GM18870 (cell line): ENCODE measurements around the gene CLEC4M.
"Not testable (repeated sequence)": the region's sequence is repeated elsewhere in the genome, so short reads cannot be mapped to it uniquely, and the experiment has no call there.

Source experiments
- ATAC-seq: cut with Tn5 transposase; IDR thresholded peaks from one replicate; pipeline ENCODE4 v1.9.1; 2021; ENCODE audit warnings: moderate library complexity; ENCODE audit not compliant: unreplicated experiment

Gene CLEC4M

DNA sequence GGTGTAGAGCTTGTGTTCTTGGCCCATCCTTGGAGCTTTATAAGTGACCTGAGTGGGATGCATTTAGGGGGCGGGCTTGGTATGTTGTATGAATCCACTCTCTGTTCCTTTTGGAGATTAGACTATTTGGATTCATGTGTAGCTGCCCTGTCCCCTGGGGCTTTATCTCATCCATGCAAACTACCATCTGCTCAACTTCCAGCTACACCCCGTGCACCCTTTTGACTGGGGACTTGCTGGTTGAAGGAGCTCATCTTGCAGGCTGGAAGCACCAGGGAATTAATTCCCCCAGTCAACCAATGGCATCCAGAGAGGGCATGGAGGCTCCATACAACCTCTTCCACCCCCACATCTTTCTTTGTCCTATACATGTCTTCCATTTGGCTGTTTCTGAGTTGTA lies 6.1 kb downstream of the CLEC4M start:
- no peak for ATAC-seq

DNA sequence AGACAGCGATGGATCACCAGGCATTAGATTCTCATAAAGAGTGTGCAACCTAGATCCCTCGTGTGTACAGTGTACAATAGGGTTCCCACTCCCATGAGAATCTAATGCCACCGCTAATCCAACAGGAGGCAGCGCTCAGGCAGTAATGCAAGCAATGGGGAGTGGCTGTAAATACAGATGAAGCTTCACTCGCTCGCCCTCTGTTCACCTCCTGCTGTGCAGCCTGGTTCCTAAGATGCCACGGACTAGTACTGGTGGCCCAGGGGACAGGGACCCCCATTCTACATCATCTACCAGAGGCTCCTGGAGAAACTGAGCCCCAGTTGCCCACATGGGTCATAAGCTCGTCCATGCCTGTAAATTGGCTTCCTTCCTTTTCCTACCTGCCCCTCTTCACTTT lies 8.0 kb downstream of the CLEC4M start:
- no peak for ATAC-seq

DNA sequence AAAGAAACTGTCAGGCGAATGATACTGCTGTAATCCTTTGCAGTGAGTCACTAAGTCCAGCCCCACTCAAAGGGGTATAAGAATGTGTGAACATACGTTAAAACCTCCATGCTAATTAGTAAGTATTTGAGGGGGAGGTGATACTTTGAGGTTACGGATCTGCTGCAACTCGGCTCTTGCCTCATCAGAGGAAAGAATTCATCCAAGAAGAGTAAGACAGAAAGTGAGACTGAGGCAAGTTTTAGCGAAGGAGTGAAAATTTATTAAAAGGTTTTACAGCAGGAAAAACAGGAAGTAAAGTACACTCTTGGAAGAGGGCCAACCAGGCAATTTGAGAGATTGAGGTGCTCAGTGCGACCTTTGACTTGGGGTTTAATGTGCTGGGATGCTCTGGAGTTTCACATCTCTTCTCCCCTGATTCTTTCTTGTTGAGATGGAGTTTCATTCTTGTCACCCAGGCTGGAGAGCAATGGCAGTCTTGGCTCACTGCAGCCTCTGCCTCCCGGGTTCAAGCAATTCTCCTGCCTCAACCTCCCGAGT lies 9.8 kb downstream of the CLEC4M start:
- ATAC-seq = no peak

DNA sequence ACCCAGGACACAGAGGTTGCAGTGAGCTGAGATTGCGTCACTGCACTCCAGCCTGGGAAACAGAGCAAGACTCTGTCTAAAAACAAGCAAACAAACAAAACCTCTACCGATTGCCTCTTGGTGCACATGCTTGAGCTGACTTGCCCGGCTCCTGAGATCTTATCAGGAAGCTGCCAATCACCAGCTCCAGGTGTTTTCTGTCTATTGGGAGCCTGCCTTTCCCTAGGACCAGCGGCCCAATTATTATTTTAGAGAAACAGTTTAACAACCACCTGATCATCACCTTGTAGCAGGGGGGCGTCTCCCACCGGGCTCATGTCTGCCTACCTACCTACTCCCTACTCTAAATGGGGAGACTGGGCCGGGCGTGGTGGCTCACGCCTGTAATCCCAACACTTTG lies 10.8 kb downstream of the CLEC4M start:
- ATAC-seq = no peak

DNA sequence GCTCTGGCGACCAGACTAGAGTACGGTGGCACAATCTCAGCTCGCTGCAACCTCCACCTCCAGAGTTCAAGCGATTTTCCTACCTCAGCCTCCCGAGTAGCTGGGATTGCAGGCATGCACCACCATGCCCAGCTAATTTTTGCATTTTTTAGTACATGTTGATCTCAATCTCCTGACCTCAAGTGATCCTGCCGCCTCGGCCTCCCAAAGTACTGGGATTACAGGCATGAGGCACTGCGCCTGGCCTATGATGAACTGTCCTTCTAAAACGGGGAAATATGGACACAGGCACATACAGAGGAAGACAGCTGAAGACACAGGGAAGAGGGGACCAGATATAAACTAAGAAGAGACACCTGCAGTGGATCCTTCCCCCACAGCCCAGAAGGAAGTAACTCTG lies 12.7 kb downstream of the CLEC4M start:
- no peak for ATAC-seq

DNA sequence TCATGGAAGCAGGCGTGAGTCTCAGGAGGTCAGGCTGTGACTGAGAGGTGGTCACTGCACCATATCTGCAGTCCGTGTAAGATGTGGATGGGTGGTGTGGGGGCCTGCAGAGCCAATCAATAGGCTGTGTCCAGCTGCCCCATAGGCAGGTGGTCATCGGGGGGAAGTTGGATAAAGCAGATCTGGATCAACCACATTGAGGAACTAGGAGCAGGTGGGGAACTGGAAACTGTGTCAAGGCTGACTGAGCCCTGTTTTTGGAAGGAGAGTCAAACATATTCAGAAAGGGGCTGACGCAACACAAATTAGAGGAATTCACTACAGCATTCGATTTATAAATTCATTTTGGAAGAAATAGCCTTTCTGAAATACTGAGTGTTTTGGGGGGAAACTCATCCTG lies 15.0 kb downstream of the CLEC4M start:
- ATAC-seq = no peak

DNA sequence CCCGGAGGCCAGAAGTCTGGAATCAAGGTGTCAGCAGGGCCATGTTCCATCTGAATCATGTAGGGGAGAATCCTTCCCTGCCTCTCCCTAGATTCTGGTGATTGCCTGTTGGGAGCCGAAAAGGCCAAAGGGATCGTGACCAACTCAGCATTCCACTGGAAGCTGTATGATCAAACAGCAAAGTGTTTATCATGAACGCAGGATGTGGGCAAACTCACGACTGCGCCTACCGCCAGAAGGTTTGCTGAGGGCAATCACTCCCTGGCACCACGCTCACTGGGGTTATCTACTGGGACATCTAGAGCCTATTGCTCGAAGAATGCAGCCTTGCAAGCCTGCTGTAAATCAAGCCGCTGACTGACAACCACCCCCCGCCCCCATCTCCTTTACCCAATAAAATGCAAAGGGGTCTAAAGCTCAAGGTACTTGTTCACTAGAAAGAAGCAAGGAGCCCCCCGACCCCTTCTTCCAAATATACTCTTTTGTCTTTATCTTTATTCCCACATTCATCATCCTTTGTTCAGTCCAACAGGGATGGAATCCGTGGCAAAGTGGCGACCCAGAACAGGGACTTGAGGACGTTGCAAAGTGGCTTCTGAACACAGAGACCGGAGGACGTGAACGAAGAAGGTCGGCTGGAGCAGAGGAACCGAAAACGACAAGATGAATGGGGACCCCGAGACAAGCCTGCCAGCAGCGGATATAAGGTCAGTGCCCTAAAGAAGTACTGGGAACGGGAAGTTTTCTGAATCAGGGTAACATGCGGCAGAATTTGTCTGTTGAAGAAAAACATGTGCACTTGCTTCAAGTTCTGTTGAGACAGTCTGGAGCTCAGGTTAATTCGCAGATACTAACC lies 16.8 kb downstream of the CLEC4M start:
- no peak for ATAC-seq

DNA sequence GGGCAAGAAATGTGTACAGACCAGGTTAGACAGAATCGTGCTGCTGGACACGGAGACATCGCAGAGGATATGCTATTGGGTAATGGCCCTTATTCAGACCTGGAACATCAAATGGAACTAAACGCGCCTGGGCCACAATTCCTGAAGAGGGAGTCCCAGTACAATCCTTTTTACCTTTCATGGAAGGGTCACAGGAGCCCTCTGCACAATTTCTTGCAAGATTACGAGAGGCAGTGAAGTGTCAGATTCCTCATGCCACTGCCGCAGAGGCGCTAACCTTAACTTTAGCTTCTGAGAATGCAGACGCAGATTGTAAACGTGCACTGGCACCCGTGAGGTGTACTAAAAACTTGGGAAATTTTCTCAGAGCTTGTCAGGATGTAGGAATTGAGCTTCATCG lies 18.1 kb downstream of the CLEC4M start:
- no peak for ATAC-seq

DNA sequence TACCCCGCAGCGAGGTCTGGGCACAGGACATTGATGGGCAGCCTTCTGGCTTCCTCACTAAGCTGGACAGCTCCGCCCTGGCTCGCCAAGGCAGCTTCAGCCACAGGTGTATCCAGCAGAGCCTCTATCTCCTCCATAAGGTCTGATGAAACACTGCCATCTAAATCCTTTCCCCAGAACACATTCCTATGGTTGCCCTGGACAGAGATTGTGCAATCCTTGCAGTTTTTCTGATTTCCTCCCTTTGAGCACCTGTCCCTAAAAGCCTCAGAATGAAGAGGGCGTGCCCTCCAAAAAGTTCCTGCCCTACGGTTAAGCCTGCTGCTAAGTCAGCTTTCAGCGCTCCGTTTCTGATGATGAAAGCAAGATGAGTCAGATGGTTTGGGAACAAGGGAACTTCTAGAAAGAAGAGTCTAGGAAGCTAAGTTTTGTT lies 21.0 kb downstream of the CLEC4M start:
- no peak for ATAC-seq

DNA sequence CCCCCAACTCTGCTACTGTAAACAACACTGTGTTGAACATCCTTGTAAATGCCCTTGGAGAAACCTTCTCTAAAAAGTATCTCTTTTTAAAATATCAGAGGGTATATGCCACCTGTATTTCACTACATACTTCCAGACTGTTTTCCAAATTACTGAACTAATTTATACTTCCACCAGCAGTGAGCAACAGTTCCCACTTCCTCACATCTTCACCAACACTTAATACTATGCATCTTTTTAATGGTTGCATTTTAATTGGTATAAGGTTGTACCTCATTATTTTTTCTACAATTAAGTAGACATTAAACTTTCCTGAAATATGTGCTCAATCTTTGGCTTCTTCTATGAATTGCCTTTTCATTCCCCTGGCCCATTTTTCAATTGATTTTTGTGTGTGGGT lies 21.8 kb downstream of the CLEC4M start:
- ATAC-seq = no peak

DNA sequence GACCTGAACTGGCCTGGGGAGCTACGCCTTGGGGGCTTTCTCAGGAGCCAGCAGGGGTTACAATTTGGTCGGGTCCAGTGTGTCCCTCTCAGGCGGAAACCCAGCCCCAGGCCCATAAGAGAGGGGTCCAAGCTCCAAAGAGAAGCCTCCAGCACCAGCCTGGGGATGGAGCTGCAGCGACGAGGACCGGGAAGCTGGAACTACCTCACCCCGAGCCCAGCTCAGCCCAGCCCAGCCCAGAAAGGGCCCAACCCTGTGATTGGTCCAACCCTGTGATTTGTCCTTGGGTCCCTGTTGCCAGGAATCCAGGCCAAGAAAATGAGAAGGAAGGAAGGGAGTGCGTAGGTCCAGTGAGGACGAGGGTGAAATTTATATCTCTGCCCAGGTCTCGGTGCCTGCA lies 24.1 kb downstream of the CLEC4M start:
- ATAC-seq = no peak

DNA sequence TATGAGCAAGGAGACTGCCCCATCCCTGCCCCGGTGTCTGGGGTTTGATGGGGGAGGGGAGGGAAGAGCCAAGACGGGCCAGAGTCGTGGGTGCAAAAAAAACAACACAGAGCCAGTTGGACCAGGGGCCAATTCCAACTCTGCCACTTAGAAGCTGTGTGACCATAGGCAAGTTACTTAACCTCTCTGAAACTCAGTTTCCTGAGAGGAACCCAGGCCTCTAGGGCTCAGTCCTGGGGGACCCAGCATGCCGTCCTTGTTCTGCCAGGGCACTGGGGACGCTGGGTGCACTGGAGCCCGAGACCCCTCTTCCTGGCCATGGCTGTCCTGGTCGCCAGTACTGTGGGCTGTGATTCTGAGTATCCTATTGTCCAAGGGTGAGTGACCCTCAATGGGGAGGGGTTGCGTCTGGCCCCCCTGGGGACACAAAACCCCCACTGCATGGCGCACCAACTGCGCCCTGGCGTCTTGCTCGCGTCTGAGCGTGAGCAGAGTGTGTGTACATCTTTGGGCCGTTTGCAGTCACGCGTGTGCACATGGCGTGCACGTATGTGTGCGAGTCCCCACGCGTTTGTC lies 24.6 kb downstream of the CLEC4M start:
- ATAC-seq = no peak

DNA sequence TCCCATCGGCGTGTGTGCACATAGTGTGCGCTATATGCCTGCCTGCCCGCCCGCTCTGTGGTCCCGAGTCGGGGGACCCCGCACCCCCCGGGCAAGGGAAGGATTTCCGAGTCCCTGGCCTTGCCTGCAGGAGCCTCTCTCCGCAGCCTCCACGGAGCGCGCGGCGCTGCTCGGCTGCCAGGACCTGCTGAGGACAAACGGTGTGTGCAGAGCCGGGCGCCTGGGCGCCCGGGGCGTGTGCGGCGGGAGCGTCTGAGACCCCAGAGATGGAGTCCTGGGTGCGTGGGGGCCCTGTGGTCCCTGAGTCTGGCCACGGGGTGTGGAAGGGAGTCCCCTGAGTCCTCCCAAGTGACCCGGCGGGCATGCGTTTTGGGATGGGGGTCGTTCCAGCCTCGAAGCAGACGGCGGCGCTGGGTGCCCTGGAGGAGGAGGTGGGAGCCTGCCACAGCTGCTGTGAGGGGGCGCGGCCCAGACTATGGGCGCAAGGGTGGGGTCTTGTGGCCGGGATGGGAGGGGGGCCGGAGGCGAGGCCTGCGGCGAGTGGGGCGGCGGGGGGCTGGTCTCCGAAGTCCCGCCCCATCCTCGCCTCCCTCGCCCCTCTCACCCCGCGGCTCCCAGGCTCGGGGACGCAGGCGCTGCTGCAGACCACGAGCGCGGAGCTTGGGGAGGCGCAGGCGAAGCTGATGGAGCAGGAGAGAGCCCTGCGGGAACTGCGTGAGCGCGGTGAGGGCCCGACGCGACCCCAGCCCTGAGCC lies 25.3 kb downstream of the CLEC4M start:
- no peak for ATAC-seq

DNA sequence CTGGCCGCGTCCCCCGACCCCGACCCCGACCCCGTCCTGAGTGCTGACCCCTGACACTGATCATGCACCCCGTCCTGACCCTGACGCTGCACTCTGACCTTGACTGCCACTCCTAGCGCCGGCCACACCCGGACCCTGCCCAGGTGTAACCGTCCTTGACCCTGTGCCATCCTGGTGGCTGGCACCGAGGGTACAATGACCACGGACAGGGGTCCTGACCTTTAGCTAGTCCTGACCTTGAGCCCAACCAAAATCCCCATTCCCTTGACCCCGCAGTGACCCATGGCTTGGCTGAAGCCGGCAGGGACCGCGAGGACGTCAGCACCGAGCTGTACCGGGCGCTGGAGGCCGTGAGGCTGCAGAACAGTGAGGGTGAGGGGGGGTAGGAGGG lies 25.9 kb downstream of the CLEC4M start:
- no peak for ATAC-seq

DNA sequence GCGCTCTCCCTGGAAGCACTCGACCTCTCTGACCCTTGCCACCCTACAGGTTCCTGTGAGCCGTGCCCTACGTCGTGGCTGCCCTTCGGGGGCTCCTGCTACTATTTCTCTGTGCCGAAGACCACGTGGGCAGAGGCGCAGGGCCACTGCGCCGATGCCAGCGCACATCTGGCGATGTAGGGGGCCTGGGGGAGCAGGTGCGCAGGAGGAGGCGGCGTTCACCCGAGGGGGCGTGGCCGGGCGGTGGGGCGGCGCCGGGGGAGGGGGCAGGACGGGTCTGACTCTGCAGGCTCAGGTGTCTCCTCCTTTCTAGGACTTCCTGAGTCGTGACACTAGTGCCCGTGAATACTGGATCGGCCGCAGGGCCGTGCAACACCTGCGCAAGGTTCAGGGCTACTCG lies 26.4 kb downstream of the CLEC4M start:
- ATAC-seq = no peak

DNA sequence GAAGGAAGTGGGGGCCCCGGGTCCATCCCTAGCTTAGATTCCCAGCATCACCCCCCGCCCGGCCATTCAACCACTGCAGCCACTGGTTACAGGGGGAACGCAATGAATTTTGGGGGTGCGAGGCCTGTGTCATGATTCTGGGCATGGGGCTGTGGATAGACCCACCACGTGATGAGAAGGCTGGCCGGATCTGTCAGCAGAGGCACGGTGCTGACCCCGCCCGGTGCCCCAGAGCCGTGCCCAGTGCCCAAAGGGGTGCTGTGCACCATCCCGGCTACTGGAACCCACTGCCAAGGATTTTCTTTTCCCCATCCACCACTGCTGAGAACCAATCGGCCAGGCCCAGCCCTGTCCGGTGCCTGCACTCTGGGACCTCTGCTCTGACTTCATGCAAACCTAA lies 27.4 kb downstream of the CLEC4M start:
- no peak for ATAC-seq

DNA sequence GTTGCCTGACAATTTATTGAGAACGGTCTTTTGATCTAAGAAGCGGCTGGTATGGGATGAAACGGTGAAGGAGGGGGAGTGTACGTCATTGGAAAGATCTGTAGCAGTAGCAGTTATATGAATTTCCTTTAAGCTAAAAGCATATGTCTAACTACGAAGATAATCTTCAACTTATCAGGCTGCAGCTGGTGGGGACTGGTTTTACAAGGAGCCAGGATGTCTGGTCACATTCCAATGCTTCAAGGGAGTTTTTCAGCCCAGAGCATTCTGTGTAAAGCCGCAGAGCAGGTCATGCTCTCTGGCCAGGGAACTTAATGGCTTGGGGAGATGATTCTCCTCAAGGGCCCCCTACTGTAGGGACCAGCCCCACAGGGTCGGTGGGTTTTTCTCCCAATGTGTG lies 29.2 kb downstream of the CLEC4M start:
- no peak for ATAC-seq

DNA sequence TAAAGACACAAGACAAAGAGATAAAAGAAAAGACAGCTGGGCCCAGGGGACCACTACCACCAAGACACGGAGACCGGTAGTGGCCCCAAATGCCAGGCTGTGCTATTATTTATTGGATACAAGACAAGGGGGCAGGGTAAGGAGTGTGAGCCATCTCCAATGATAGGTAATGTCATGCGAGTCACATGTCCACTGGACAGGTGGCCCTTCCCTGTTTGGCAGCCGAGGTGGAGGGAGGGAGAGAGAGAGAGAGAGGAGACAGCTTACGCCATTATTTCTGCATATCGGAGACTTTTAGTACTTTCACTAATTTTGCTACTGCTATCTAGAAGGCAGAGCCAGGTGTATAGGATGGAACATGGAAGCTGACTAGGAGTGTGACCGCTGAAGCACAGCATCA lies 29.7 kb downstream of the CLEC4M start:
- not testable (repeated sequence) for ATAC-seq

DNA sequence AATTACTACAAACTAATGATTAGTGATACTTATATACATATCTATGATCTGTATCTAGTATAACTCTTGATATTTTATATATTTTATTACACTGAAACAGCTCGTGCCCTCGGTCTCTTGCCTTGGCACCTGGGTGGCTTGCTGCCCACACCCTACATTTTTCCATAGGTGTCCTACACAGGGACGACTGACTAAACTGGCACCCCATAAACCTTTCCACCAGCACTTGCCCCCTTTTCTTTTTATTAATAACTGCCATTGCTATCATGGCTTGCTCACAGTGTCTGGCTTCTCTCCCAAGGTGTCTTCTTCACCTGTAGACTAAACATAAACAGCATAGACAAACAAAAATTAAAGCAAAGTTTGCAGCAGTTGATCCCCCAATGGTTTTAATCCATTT lies 30.4 kb downstream of the CLEC4M start:
- ATAC-seq = no peak

DNA sequence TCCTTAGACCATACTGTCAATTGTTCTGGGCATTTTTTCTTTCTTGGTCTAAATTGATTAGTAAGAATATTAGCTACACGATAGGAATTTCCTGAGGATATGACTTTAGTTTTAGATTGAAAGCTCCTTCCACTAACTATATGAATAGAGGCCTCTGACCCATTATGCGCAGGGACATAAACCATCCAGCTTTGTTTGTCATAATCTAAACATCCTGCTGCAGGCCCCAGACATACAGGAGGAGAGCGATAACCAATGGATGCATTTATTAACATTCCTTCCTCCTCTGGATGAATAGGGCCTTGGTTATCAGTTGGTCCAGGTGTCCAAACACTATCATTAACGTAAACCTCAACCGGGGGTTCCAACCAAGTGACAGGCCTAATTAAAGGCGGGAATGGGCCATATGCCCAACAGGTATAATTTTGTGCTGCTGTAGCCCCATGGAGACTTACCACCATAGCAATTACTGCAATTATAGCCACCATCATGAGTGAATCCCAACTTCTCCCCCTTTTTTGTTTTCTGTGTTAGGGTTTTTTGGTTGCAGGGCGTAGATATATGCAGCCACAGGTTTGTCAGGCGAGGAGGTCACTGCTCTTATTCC lies 32.6 kb downstream of the CLEC4M start:
- no peak for ATAC-seq

DNA sequence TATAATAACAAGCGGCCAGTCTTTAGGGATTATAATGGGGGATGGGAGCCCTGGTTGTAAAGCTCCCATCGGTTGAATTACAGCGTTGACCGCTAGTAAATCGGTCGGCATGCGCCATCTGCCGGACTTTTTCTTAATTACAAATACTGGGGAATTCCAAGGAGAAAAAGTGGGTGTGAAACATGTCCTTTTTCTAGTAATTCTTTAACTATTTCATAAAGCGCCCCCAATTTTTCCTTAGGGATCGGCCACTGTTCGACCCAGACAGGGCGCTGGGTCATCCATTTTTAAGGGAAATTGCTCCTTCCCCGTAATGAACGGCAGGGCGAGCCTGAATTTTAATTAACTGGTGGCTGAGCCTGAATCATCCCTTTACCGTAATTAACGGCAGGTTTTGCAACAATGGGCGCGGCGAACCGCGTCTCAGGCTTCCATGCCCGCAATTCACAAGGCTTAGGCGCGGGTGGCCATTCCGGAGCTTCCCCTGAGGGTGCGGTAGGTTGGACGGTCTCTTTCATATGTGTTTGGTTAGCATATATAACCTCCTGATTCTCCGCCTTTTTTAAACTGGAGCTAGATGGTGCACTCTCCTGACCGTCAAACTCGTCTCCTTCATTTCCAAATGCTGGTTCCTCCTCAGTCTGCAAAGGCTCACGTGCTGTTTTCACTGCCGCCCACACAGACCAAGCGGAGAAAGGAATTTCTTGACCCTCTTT lies 36.8 kb downstream of the CLEC4M start:
- ATAC-seq = no peak
